ENCODE data around the gene ANKS4B.
"Not testable (repeated sequence)": the region's sequence is repeated elsewhere in the genome, so short reads cannot be mapped to it uniquely, and the experiment has no call there.

Gene ANKS4B

DNA sequence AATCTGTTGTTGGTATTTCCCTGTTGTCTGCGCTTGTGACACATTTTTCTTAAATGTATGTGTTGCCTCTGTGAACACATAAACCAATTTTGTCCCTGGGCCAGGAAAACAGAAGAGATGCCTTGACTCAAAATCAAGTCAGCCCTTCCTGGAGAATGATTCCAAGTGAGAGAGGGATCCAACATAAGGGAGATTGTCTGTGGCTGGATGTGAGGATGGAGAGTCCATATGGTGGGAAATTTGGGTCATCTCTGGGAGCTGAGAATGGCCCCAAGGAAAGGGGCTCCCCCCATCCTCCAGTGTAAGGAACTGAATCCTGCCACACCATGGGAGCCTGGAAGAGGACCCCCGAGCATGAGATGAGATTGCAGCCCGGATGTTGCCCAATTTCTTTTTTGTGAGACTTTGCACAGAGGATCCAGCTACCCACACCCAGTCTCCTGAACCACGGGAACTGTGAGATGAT is 31.1 kb downstream of the ANKS4B start:
- DNase-seq, result no peak

DNA sequence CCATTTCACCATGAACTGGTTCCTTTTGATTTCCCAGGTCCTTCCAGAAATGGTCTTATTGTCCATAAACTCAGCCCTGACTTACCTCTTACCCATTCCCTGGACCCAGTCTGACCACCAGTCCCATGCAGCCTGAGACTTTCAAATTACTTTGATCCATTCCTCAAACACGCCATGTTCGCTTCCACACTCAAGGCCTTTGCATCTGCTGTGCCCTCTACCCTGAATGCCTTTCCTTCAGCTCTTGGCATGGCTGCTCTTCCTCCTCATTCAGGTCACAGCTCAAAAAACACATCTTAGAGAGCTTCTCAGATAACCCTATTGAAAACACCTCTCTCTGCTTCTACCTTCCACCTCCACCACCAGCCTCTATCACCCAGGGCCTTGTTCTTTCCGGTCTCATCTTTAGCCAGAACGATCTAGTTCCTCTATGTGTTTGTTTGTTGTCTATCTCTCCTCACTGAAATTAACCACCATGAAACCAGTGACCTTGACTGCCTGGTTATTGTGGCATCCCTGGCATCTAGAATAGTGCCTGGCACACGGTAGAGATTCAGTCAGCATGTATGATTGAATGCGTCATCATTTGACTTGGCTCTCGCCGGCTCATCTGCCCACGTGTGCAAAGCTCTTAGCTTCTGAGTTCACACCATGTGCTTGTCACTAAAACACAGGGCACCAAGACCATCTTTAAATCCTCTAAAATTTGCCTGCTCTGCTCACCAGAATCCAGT is 31.8 kb downstream of the ANKS4B start:
- no peak for DNase-seq

DNA sequence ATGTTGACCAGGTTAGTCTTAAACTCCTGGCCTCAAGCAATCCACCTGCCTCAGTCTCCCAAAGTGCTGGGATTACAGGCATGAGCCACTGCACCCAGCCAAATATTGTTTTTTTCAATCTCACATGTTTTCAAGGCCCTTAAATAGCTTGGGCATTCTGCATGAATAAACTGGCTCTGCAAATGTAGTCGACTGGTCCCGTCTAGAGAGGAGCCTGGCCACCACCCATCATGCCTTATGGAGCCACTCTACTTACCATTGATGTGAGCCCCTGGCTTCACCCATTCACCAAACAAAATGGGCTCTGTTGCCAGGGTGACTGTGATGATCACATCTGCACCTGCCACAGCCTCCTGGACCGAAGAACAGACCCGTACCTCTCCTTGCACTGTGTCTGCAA is 33.8 kb downstream of the ANKS4B start:
- DNase-seq, result no peak

DNA sequence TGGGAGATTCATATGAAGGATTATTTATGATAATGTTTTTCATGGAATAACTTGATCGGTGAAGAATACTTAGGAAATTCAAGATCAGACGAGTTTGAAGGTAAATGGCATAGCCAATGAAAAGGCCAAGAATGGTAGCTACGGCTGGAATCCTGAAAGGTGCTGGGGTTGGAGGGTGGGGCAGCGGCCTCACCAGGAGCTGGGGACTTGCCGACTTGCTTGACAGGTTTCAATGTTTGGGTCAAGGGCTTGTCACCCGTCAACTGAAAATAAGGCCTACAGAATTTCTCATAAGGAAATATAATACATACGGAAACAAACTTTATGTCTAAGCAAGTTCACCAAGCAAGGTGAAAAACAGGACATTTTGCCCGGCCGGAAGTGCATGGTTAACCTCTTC is 34.7 kb downstream of the ANKS4B start:
- DNase-seq, result no peak

DNA sequence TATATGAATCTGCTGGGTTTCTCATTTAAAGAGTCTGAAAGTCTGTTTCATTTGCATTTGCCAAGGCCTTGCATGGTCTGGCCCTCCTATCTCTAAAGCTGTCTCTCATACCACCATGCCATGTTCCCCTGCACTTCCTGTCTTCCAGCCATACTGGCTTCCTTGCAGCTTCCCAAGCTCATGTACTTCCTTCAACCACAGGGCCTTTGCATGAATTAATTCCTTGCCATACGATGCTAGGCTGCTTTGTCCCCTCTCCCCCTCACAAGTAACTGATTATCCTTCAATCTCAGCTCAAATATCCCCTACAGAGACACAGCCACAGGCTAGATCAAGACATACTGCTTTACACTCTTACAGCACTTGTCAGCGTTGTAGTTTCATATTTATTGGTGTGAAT is 38.8 kb downstream of the ANKS4B start:
- DNase-seq, result no peak

DNA sequence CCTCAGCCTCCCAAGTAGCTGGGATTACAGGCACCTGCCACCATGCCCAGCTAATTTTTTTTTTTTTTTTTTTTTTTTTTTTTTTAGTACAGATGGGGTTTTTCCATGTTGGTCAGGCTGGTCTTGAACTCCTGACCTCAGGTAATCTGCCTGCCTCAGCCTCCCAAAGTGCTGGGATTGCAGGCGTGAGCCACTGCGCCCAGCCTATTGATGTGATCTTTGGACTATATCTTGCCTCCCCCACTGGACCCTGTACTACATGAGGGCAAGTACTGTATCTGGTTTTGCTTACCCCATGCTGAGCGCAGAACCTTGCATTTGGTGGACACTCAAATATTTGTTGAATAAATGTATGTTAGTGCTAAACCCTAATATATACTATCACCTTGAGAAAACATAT is 39.3 kb downstream of the ANKS4B start:
- DNase-seq, result not testable (repeated sequence)

DNA sequence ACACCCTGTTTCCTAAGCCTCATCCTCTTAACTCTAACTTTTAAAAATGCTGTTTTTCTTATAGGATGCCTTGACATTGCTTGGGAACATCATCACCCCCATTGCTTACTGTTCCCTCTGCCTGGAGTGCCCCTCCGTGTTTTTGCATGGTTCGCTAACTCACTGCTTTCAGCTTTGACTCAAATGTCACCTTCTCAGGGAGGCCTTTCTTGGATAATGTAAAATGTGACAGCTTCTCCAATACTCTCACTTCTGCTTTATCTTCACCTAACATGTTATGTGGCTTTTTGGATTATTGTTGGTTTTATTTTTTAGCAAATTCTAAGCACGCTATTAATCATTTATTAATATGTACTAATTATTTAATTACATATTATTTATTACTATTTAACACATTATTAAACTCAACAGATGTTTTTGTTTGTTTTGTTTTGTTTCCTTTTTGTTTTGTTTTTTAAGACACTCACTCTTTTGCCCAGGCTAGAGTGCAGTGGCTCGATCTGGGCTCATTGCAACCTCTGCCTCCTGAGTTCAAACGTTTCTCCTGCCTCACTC is 40.8 kb downstream of the ANKS4B start:
- no peak for DNase-seq

DNA sequence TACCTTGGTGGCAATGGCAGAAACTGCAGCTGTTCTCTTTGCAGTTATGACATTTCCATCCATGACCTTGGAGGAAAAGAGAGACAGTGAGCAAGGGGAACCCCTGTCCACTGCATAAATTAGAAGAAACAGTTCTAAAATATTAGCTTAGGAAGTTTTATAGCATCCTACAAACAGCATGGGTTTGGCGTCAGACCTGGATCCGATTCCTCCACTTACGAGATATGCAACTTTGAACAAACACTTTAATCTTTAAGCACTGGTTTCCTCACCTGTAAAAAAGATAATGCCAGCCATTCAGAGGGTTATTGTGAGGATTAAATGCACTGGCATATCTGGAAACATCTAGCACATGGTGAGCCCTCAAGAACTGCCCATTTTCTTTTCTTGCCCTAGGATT is 42.0 kb downstream of the ANKS4B start:
- DNase-seq, result no peak

DNA sequence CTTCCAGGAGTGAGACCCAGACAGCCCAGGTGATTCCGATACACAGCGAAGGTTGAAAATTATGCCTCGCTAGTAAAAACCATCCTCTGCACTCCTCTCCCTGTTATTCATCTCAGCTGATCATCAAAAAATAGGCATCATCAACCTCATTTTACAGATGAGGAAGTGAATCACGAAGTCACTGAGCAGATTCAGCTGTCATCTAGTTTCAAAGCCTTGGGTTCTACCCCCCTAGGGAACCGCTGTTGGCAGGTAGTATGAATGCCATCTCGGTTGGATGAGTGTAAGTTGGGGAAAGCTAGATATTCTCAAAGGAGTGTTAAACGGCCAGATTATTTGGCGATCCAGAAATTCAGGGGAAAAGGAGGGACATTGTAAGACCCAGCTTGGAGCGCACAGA is 42.6 kb downstream of the ANKS4B start:
- DNase-seq, result no peak

DNA sequence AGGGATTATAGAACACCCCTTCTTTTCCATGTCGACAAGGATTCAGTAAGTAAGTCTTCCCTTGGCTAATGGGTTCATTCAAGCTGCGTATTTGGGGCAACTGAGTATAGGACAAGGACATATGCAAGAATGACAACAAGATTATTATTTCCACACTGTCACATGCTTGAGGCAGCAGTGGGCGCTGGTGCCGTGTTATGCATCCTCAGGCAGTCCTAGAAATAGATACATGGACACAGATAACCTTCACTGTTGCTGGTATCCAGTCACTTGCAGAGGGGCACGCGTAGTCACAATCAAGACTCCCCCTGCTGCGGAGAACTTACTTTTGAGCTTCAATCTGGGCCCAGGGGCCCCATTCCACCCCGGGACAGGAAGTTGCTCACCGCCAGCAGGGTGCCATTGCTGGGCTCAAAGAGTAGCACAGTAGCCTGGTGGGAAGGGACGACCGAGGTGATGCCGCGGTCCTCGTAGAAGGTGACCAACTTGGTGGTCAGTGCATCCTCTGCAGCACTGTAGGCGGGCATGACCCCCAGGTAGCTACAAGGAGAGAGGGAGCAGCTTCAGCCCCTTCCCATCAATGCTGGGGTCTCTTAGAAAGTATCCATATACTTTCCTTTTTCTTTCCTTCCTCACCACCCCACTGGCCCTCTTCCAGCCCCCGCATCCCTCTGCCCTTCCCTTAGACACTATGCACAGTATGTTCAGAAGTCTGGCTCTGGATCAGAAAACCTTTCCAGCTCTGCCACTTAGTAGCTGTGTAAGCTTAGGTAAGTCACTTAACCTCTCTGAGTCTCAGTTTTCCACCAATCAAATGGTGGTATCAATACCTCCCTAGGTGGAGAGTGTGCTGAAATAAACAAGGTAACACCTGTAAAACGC is 43.8 kb downstream of the ANKS4B start:
- no peak for DNase-seq

DNA sequence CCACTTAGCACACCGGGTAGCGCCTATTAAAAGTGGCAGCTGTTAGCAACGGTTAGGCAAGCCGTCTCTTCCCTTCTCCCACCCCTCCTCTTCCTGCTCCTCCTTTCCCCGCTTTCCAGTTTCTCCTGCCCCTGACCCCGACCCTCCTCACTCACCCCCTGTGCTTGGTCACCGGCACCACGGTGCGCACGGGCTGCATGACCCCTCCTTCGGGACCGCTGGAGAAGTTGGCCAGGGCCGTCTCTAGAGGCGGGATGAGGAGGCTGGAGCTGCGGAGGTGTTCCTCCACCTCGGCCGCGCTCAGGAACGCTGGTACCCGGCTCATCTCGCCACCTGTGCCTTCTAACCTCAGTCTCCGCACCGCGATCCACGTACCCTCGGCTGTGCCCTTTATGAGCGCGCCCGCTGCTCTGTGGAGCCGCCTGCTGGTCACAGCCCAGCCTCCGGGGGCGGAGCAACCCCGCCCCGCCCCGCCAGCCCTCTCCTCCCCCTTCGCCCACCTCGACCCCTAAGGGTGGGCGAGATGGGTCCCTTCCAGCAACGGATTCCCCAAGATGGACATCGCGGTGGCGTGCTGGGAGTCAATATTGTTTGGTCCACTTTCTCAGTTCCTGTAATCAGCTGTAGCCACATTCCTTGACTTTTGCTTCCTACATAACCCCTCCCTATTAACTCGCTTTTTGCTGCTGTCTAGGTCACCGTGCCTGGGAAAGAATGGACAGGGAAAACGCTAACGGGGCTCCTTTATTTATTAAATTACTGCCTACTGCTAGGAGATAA is 44.6 kb downstream of the ANKS4B start, which contains the start of gene CRYM:
CRYM (minus strand) TSS at position 364 of the 780 bp plus-strand sequence; CDS start at position 325, 39 bp downstream.
- DNase-seq, result peak in 2 of 4 experiments; percentile 14 to 24

DNA sequence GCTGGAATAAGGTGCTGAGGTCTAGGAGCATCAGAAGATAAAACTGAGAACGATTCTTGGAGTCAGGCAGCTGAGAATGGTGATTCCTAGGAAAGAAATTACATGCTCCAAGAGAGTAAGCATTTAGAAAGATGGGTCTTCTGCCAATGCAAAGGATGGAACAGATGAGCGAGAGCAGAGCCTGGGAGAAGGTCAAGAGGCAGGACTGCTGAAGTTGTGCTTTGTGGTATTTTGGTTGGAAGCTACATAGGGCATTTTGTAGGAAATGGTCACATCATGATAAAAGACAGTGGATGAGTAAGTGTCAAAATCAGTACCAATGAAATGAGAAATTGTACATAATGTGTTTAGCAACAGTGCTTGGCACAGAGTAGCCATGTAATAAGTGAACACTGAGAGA is 46.0 kb downstream of the ANKS4B start:
- DNase-seq, result no peak

DNA sequence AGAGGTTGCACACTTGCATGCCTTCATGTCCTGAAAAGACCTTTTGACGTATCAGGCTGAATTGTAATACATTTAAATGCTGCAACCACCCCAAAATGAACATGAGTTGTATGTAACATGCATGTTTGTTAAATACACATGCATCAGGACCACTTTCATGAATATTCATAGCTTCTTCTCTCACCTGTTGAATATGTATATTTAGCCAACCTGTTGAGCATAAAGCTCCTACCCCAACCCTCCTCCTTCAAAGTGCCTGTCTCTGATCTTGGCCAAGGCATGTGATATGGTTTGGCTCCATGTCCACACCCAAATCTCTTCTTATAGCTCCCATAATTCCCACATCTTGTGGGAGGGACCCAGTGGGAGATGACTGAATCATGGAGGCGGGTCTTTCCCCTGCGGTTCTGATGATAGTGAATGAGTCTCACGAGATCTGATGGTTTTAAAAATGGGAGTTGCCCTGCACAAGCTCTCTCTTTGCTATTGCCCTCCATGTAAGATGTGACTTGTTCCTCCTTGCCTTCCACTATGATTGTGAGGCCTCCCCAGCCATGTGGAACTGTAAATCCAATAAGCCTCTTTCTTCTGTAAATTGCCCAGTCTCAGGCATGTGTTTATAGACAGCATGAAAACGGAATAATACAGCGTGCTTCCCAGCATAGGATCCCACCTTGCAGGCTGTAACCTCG is 48.3 kb downstream of the ANKS4B start:
- no peak for DNase-seq

DNA sequence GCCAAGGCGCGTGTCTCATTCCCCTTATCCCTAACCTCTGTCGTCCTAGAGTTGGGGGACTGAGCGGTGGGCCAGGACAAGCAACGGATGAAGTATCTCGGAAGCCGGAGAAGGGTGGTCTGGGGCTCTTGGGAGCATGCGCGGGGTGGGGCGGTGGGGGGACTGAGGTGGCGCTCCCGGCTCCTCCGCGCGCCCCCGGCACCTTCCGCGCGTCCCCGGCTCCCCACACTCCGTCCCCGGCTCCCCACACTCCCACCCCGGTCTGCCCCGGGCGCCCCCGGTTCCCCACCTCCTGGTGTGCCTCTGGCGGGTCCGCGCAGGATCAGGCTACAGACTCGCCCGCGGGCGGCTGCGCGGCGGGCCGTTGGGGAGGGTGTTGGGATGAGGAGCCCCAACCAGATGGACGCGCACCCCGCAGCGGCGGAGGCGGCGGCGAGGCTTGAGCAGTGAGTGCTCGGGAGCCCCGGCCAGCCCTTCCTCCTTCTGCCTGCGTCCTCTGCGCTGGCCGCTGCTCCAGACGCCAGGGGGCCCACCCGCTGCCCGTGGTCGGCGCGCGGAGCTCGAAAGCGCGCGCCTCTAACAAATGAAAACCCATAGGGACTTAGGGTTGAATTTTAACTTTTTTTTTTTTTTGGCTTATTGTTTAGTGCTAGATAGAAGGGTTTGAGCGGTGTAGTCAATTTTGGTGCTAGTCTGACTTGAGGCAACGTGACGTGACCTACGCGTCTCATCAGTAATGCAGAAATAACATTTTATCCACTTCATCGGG is 50.2 kb downstream of the ANKS4B start:
- DNase-seq, result no peak

DNA sequence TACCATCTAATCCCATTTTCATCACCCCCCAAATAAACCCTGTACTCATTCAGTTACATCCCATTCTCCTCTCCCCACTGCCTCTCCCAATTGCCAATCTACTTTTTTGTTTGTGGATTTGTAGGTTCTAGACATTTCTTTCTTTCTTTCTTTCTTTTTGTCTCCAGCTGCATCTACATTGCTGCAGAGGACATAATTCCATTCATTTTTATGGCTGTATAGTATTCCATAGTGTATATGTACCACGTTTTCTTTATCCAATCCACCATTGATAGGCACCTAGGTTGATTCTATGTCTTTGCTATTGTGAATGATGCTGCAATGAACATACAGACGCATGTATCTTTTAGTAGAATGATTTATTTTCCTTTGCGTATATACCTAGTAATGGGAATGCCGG is 50.9 kb downstream of the ANKS4B start:
- no peak for DNase-seq

DNA sequence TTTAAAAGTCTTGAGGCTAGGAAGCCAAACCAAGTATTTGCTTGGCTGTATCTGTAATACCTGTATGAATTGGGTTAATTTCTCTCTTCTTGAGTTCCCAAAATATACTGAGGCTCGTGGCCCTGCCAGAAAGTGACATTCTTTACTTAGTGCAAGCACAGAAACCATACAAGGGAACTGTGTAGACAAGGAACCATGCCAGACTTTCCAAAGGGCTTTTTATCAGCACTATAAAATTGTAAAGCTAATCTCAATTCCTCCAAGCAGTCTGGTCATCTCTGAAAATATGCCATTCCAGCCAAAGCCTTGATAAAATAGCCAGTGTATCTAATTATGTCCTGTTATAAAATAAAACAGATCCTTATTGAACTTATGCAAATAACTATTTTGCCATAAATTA is 51.8 kb downstream of the ANKS4B start:
- no peak for DNase-seq

DNA sequence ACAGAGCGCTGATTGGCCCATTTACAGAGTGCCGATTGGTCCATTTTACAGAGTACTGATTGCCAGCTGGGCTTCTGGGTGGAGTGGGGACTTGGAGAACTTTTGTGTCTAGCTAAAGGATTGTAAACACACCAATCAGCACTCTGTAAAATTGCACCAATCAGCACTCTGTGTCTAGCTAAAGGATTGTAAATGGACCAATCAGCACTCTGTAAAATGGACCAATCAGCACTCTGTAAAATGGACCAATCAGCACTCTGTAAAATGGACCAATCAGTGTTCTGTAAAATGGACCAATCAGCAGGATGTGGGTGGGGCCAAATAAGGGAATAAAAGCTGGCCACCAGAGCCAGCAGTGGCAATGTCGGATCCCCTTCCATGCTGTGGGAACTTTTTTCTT is 56.3 kb downstream of the ANKS4B start:
- not testable (repeated sequence) for DNase-seq

DNA sequence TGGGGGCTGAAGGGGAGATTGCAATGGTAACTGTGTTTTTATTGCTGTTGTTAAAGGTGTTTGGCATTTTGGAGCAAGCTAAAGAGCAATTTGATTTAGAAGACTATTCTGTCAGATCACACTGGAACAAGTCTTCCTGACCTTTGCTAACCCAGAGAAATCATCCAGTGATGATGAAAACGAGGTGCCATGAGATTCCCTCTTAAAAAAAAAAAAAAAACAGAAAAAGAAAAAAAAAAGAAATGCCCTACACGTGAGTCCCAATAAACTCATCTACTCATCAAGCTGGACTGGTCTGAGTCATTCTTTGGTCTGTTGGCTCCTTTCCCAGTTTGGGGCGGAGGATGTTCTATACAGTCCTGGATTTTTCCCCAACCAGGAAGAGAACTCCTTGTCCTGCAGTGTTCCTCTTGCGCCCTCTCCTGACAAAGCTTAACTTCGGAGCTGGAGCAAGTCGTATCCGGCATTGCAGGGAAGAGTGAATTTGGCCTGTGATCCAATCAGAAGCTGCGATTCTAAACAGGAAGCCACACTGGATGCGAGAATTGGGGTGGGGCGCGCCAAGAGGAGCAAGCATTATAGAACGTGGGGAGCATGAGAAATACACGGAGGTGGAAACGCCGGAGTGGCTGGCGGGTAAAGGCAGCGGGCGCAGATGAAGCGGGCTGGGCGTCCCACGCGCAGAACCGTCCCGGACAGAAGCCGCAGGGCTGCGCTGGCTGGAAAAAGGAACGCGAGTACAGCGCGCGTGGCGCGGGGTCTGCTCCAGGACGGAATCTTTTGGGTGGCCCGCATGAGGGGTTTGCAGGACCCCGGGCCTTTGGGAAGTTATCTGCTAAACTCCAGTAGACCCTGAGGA is 67.0 kb downstream of the ANKS4B start:
- DNase-seq, result no peak

DNA sequence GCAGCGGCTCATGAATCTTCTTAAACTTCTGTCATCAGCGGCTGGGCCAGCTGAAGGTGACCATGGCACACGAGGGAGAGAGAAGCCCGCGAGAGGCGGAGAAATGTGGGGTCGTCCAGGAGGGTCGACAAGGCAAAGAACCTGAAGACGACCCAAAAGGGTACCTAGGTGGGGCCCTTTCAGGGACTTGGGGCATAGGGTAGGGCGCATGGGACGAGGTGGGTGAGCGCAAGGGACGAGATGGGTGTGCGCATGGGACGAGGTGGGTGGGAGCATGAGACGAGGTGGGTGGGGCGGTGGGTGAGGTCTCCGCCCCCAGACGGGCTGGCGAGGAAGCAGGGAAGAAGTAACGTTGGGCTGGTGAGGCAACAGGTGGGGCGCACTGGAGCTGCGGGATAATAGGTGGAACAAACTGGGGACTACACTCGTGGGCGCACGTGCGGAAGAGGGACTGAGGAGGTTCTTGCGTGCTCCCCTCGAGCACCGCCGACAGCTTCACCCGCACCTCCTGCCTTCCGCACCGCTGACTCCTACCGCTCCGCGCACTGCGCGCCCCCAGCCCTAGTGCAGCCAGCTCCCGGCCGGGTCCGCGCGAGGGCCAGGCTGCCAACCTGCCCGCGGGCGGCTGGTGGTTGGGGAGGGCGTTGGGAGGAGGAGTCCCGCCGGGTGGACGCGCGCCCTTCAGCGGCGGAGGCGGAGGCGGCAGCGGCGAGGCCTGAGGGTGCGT is 67.8 kb downstream of the ANKS4B start:
- DNase-seq, result peak in 1 of 4 experiments; percentile 4

DNA sequence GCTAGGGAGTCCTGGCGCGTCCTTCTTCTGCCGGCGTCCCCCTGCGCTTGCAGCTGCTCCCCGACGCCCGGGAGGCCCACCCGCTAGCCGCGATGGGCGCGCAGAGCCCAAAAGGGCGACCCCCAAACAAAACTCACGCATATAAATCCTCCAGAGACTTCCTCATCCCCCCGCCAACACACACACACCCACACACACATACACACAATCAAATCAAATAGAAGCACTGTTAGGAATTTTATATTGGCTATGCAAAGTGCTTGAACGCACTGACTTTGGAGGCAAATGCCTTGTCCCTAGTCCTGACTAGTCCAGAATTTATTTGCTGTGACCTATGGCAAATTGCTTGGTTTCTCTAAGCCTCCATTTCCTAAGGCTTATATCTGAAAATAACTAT is 68.4 kb downstream of the ANKS4B start:
- no peak for DNase-seq

Data from activated naive CD4-positive, alpha-beta T cell (primary cell).